Activated CD4-positive, alpha-beta T cell treated with anti-CD3 and anti-CD28 coated beads, Interleukin-10, Interleukin-2, amounts not matched to agents 100 ng/mL and 50 ng/mL, durations not matched to agents 16 hours and 8 hours (primary cell): ENCODE data around the gene MSGN1.

Source experiments
- DNase-seq: peaks from one replicate; pipeline ENCODE4 v3.0.0-alpha.2; 2020

MSGN1 gene

GRCh38 chr2:17850151-17850550, 33.9 kb downstream of the MSGN1 start:
- no peak for DNase-seq

GRCh38 chr2:17851731-17852585, 35.7 kb downstream of the MSGN1 start:
- peak; percentile 55 for DNase-seq

DNA sequence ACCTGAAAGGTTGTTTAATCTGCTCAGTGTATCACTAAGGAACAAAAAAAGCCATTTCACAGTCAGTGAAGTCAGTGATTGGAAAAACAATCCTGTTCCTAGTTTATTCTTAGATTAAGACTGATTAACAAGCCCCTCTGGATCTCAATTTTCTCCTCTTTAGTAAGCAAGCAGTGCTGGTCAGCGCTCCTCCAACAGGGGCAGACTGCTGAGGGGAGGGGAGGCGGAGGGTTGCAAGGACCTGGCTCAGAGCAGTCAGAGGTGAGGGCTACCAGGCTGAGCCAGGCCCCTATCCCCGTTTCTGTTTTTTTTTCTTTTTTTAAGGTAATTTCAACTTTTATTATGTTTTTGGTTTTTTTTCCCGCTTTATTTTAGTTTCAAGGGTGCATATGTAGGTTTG, 37.5 kb downstream of the MSGN1 start:
- DNase-seq, result no peak

DNA sequence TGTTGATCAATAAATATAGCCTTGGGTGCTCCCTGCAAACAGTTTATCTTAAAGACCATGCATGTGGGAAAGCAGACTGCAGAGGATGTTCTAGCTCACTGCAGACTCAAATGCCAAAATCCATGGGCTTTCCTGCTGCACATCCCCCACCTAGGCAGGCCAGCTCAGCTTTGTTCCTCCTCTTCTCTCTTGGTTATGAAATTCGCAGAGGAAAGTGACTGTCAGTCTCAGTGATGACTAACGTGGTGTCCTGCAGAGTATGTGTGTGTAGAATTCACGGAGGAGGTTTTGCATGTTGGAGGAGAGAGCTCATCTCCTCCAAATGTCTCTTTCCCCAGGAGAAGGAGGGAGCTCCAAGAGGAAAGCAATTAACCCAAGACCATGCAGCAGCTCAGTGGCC, 40.8 kb downstream of the MSGN1 start:
- DNase-seq, result no peak

- DNase-seq, result no peak
These were observed 41.8 kb downstream of the MSGN1 start for GRCh38 chr2:17858064-17858463.

DNA sequence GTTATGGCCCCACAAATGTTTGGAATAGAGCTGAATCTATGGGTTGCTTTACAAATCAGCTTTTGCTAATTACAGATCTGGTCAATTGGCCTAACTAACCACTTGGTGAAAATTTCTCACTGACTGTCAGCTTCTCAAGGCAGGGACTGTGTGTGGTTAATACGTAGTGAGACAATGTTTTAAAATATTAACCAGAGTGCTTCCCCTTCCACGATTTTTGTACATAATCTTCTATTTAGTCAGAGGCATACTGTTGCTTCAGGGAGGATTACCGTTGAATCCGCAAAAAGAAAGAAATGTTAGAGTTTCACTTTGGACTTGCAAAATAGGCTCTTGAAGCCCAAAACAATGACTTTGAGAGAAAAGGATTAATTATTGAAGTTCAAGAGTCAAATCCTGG, 47.3 kb downstream of the MSGN1 start:
- DNase-seq, result no peak

- DNase-seq, result no peak
These were observed 48.4 kb downstream of the MSGN1 start for GRCh38 chr2:17864676-17865075.

GRCh38 chr2:17867133-17867532, 50.9 kb downstream of the MSGN1 start:
- no peak for DNase-seq
